ENCODE measurements around the gene TP53I13. TPM values are rescaled to one million over a fixed set of nuclear protein-coding genes. Genes with fewer than 3 reads are reported as not detected.

TP53I13 gene
- total and polyA plus RNA-seq, 2 of the 13 experiments (the other 11 are each of a cell fraction or from before 2014, with no cell fraction given): 16.9 to 25.7 TPM

DNA sequence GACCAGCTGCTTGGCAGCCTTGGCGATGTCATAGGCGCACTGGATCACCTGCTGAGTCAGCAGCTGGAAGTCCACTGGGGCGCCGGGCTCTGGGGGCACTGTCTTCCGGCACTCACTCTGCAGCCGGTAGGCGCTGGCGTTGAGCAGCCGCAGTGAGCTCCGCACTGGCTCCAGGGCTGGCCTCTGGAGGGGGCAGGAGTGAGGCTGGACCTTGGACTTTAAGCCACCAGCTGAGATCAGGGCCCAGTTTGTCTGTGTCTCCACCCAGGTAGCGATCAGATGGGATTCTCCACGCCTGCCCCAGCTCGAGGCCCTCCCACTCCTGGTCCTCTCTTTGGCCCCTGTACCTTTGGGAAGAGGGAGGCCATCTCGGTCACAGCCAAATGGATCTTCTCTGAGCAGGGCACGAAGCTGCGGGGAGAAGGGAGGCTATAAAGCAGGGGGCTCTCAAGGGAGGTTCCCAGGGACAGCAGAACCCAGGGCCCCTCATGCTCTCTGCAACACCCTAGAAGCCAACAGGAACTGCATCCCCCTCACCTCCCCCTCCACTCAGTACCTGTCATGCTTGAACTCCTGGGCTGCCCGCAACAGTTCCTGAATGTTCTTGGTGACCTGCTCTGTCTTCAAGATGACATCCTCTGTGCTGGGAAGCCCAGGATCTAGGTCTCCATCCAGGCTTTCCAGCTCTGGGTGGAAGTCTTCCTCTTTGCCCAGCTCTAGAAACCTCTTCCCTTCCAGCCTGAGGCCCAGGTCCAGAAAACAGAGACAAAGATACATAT is 6.4 kb downstream of the TP53I13 start (continued):
- no peak for TF ChIP-seq CHD4 (IDR thresholded peaks at IDR 0.05; ENCODE audit: borderline replicate concordance, low read length)
- TF ChIP-seq AHR (CRISPR knock-in tag; IDR thresholded peaks at IDR 0.05): peak; percentile 37; the same call in 1 of the 2 replicates
- TF ChIP-seq, protein P1, sequence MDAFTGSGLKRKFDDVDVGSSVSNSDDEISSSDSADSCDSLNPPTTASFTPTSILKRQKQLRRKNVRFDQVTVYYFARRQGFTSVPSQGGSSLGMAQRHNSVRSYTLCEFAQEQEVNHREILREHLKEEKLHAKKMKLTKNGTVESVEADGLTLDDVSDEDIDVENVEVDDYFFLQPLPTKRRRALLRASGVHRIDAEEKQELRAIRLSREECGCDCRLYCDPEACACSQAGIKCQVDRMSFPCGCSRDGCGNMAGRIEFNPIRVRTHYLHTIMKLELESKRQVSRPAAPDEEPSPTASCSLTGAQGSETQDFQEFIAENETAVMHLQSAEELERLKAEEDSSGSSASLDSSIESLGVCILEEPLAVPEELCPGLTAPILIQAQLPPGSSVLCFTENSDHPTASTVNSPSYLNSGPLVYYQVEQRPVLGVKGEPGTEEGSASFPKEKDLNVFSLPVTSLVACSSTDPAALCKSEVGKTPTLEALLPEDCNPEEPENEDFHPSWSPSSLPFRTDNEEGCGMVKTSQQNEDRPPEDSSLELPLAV (CRISPR knock-in tag; conservative IDR thresholded peaks at IDR 0.05; ENCODE audit: low read depth): no peak
- no peak for TF ChIP-seq ZSCAN12 (CRISPR knock-in tag; IDR thresholded peaks at IDR 0.05)
- no peak for TF ChIP-seq MZF1 (CRISPR knock-in tag; IDR thresholded peaks at IDR 0.05; ENCODE audit: borderline replicate concordance)
- no peak for TF ChIP-seq ZFP62 (CRISPR knock-in tag; IDR thresholded peaks at IDR 0.05)
- TF ChIP-seq SKI (IDR thresholded peaks at IDR 0.05; ENCODE audit: partially characterized antibody): peak; percentile 80
- TF ChIP-seq JUN (CRISPR knock-in tag; IDR thresholded peaks at IDR 0.05): 0 out of 2 replicates have a peak, but pooled peaks have one; percentile 52
- peak; percentile 66; the same call in 1 of the 2 replicates for TF ChIP-seq ZFY (CRISPR knock-in tag; IDR thresholded peaks at IDR 0.05)
- TF ChIP-seq, protein P2, sequence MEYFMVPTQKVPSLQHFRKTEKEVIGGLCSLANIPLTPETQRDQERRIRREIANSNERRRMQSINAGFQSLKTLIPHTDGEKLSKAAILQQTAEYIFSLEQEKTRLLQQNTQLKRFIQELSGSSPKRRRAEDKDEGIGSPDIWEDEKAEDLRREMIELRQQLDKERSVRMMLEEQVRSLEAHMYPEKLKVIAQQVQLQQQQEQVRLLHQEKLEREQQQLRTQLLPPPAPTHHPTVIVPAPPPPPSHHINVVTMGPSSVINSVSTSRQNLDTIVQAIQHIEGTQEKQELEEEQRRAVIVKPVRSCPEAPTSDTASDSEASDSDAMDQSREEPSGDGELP (IDR thresholded peaks at IDR 0.05; ENCODE audit: borderline replicate concordance, low read depth): peak; percentile 99
- peak; percentile 73 for TF ChIP-seq KAT8 (CRISPR knock-in tag; IDR thresholded peaks at IDR 0.05)
- peak; percentile 46 to 62; a peak in 2 of 4 replicates for TF ChIP-seq EP300 (IDR thresholded peaks at IDR 0.05; ENCODE audit: low read depth in 2 of 2, low read length in 2 of 2)
- TF ChIP-seq EP300 (CRISPR knock-in tag; IDR thresholded peaks at IDR 0.05; ENCODE audit: borderline replicate concordance): peak; percentile 62
- no peak for TF ChIP-seq ZNF333 (CRISPR knock-in tag; IDR thresholded peaks at IDR 0.05; ENCODE audit: borderline replicate concordance)
- TF ChIP-seq, protein P3, sequence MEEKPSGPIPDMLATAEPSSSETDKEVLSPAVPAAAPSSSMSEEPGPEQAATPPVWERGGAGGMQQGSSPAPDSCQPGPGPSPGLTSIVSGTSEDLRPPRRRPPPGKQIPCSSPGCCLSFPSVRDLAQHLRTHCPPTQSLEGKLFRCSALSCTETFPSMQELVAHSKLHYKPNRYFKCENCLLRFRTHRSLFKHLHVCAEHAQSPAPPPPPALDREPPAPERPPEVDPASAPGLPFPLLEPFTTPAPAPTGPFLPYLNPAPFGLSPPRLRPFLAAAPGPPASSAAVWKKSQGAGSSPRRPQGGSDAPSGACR (CRISPR knock-in tag; IDR thresholded peaks at IDR 0.05): no peak
- no peak for TF ChIP-seq ZNF839 (CRISPR knock-in tag; IDR thresholded peaks at IDR 0.05; ENCODE audit: borderline replicate concordance)
- TF ChIP-seq RAD21 (CRISPR knock-in tag; IDR thresholded peaks at IDR 0.05): peak; percentile 61
- TF ChIP-seq, protein P4, sequence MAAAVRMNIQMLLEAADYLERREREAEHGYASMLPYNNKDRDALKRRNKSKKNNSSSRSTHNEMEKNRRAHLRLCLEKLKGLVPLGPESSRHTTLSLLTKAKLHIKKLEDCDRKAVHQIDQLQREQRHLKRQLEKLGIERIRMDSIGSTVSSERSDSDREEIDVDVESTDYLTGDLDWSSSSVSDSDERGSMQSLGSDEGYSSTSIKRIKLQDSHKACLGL (CRISPR knock-in tag; IDR thresholded peaks at IDR 0.05): no peak; the same call in 1 of the 2 replicates
- TF ChIP-seq MTF1 (CRISPR knock-in tag; IDR thresholded peaks at IDR 0.05): no peak
- 0 out of 2 replicates have a peak, but pooled peaks have one; percentile 55 for TF ChIP-seq KDM4B (CRISPR knock-in tag; IDR thresholded peaks at IDR 0.05)
- TF ChIP-seq, protein P5, sequence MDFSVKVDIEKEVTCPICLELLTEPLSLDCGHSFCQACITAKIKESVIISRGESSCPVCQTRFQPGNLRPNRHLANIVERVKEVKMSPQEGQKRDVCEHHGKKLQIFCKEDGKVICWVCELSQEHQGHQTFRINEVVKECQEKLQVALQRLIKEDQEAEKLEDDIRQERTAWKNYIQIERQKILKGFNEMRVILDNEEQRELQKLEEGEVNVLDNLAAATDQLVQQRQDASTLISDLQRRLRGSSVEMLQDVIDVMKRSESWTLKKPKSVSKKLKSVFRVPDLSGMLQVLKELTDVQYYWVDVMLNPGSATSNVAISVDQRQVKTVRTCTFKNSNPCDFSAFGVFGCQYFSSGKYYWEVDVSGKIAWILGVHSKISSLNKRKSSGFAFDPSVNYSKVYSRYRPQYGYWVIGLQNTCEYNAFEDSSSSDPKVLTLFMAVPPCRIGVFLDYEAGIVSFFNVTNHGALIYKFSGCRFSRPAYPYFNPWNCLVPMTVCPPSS (IDR thresholded peaks at IDR 0.05): no peak
- TF ChIP-seq, protein P6, sequence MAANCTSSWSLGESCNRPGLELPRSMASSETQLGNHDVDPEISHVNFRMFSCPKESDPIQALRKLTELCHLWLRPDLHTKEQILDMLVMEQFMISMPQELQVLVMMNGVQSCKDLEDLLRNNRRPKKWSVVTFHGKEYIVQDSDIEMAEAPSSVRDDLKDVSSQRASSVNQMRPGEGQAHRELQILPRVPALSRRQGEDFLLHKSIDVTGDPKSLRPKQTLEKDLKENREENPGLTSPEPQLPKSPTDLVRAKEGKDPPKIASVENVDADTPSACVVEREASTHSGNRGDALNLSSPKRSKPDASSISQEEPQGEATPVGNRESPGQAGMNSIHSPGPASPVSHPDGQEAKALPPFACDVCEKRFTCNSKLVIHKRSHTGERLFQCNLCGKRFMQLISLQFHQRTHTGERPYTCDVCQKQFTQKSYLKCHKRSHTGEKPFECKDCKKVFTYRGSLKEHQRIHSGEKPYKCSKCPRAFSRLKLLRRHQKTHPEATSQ (CRISPR knock-in tag; IDR thresholded peaks at IDR 0.05; ENCODE audit: borderline replicate concordance): 0 out of 2 replicates have a peak, but pooled peaks have one; percentile 33
- no peak for TF ChIP-seq ZNF484 (CRISPR knock-in tag; IDR thresholded peaks at IDR 0.05; ENCODE audit: borderline replicate concordance, low read depth)

Measured in HepG2 (cell line).